Trophoblast cell (in vitro differentiated cells and primary cell): ENCODE data around the gene EIF5.
A peak's percentile ranks its signal among the peaks of the same experiment; 100 is the strongest.

Experiments used
- DNase-seq, 2 donors: peaks; one replicate each; pipeline ENCODE4 v3.0.0-alpha.2; 2016
- H2AFZ ChIP-seq: 2 replicates; pipeline ENCODE4 v1.6.1; 2013; ENCODE audit warnings: low read length, moderate library complexity, mild to moderate bottlenecking; ENCODE audit not compliant: insufficient read depth, poor library complexity
- H2AK5ac ChIP-seq: 2 replicates; pipeline ENCODE4 v1.6.1; 2013; ENCODE audit warnings: mild to moderate bottlenecking, low read length
- H2BK120ac ChIP-seq: 2 replicates; pipeline ENCODE4 v1.6.1; 2013; ENCODE audit warnings: low read length, mild to moderate bottlenecking, moderate library complexity; ENCODE audit not compliant: insufficient read depth, poor library complexity
- H2BK12ac ChIP-seq: 2 replicates; pipeline ENCODE4 v1.6.1; 2013; ENCODE audit warnings: mild to moderate bottlenecking, low read length, moderate library complexity
- H2BK5ac ChIP-seq: 2 replicates; pipeline ENCODE4 v1.6.1; 2013; ENCODE audit warnings: low read length, low read depth, moderate library complexity, mild to moderate bottlenecking; ENCODE audit not compliant: poor library complexity
- H3K14ac ChIP-seq: 2 replicates; pipeline ENCODE4 v1.6.1; 2013; ENCODE audit warnings: mild to moderate bottlenecking, low read length
- H3K18ac ChIP-seq: 2 replicates; pipeline ENCODE4 v1.6.1; 2013; ENCODE audit warnings: mild to moderate bottlenecking, low read length
- H3K23ac ChIP-seq: 2 replicates; pipeline ENCODE4 v1.6.1; 2013; ENCODE audit warnings: low read length
- H3K27ac ChIP-seq: 2 replicates; pipeline ENCODE4 v1.5.1; 2013; ENCODE audit warnings: low read depth, mild to moderate bottlenecking, inconsistent platforms, low read length, moderate library complexity
- H3K27me3 ChIP-seq: 2 replicates; pipeline ENCODE4 v1.6.1; 2013; ENCODE audit warnings: inconsistent platforms, mild to moderate bottlenecking, low read length, moderate library complexity; ENCODE audit not compliant: insufficient read depth
- H3K36me3 ChIP-seq, 2 experiments: 1 replicate in 1 of 2; 2 replicates in 1 of 2; pipeline ENCODE4 v1.6.1; 2013; ENCODE audit warnings: low read length in 2 of 2, mild to moderate bottlenecking in 2 of 2, moderate library complexity in 1 of 2; ENCODE audit not compliant: insufficient read depth in 2 of 2, control insufficient read depth in 1 of 2
- H3K4ac ChIP-seq: 2 replicates; pipeline ENCODE4 v1.6.1; 2013; ENCODE audit warnings: low read depth, mild to moderate bottlenecking, low read length, moderate library complexity
- H3K4me1 ChIP-seq, 2 experiments: 1 replicate in 1 of 2; 2 replicates in 1 of 2; pipeline ENCODE4 v1.6.1; 2013; ENCODE audit warnings: low read length in 2 of 2, mild to moderate bottlenecking in 2 of 2, moderate library complexity in 1 of 2; ENCODE audit not compliant: insufficient read depth in 2 of 2, control insufficient read depth in 1 of 2
- H3K4me2 ChIP-seq: 2 replicates; pipeline ENCODE4 v1.6.1; 2013; ENCODE audit warnings: inconsistent platforms, mild to moderate bottlenecking, low read length, moderate library complexity
- H3K4me3 ChIP-seq: 2 replicates; pipeline ENCODE4 v1.5.1; 2013; ENCODE audit warnings: mild to moderate bottlenecking, low read depth, low read length, inconsistent platforms
- H3K79me1 ChIP-seq: one replicate; pipeline ENCODE4 v1.6.1; 2013; ENCODE audit warnings: low read length
- H3K79me2 ChIP-seq: 2 replicates; pipeline ENCODE4 v1.6.1; 2013; ENCODE audit warnings: low read length, mild to moderate bottlenecking; ENCODE audit not compliant: control insufficient read depth, insufficient read depth, poor library complexity
- H3K9ac ChIP-seq: 2 replicates; pipeline ENCODE4 v1.6.1; 2013; ENCODE audit warnings: mild to moderate bottlenecking, low read length
- H3K9me3 ChIP-seq: 2 replicates; pipeline ENCODE4 v1.6.1; 2013; ENCODE audit warnings: low read depth, mild to moderate bottlenecking, control low read depth, inconsistent platforms, low read length; ENCODE audit not compliant: insufficient read depth
- H4K12ac ChIP-seq: 2 replicates; pipeline ENCODE4 v1.6.1; 2013; ENCODE audit warnings: low read depth, mild to moderate bottlenecking, low read length, moderate library complexity
- H4K8ac ChIP-seq: 2 replicates; pipeline ENCODE4 v1.6.1; 2013; ENCODE audit warnings: low read depth, mild to moderate bottlenecking, low read length, moderate library complexity
- H4K91ac ChIP-seq: one replicate; pipeline ENCODE4 v1.6.1; 2013; ENCODE audit warnings: low read depth, mild to moderate bottlenecking, low read length, moderate library complexity
- WGBS: extraction: QIAGEN DNeasy Blood & Tissue Kit; methylation state at CpG from one replicate; pipeline ENCODE4 v1.1.7; 2013; ENCODE audit warnings: missing lambda C conversion rate; ENCODE audit not compliant: insufficient read length, insufficient coverage; ENCODE audit errors: extremely low coverage; 5-methylcytosine and 5-hydroxymethylcytosine counted together

Gene EIF5

GRCh38 chr14:103290961-103291360 is 43.1 kb upstream of the EIF5 start:
- Histone ChIP-seq H3K79me2 (no peaks in the 10 kb centered on the region), H3K79me1 (no peaks in the 10 kb centered on the region), H2BK120ac (no peak overlapping the region), H3K14ac (no peak overlapping the region), H3K27me3 (no peaks in the 10 kb centered on the region), H3K4me2 (no peak overlapping the region), H3K4me3 (no peak overlapping the region), H2BK12ac (no peak overlapping the region), H2AFZ (no peak overlapping the region), H3K4ac (no peak overlapping the region), H4K12ac (no peak overlapping the region), H2AK5ac (no peak overlapping the region), H4K8ac (no peak overlapping the region), H3K23ac (no peak overlapping the region), H2BK5ac (no peak overlapping the region), H3K9me3 (peaks cover 4% of the 10 kb centered on the region), H3K36me3 (no peaks in the 10 kb centered on the region), H3K4me1 (no peaks in the 10 kb centered on the region), H3K18ac (no peak overlapping the region), H3K9ac (no peak overlapping the region), H4K91ac (no peak overlapping the region), H3K27ac (no peak overlapping the region)
- WGBS = no CpG with 5 or more reads among the region's 3 CpGs
- no peak for DNase-seq

GRCh38 chr14:103292426-103293374 is 41.3 kb upstream of the EIF5 start:
- H3K9ac ChIP-seq = no peak overlapping the region
- no peaks in the 10 kb centered on the region for H3K36me3 ChIP-seq
- no peaks in the 10 kb centered on the region for H3K4me1 ChIP-seq
- no peak overlapping the region for H4K91ac ChIP-seq
- DNase-seq = peak; percentile 78 to 94
- H3K23ac ChIP-seq = no peak overlapping the region
- no peak overlapping the region for H2AK5ac ChIP-seq
- no peak overlapping the region for H3K14ac ChIP-seq
- H3K9me3 ChIP-seq = no peaks in the 10 kb centered on the region
- H2BK5ac ChIP-seq = no peak overlapping the region
- H2BK12ac ChIP-seq = no peak overlapping the region
- no peak overlapping the region for H4K8ac ChIP-seq
- WGBS = no CpG with 5 or more reads among the region's 10 CpGs
- H3K4me2 ChIP-seq = no peak overlapping the region
- no peak overlapping the region for H3K27ac ChIP-seq
- H3K4ac ChIP-seq = no peak overlapping the region
- no peak overlapping the region for H3K18ac ChIP-seq
- no peak overlapping the region for H2AFZ ChIP-seq
- H4K12ac ChIP-seq = no peak overlapping the region
- no peaks in the 10 kb centered on the region for H3K27me3 ChIP-seq
- H2BK120ac ChIP-seq = no peak overlapping the region
- no peaks in the 10 kb centered on the region for H3K79me2 ChIP-seq
- H3K79me1 ChIP-seq = no peaks in the 10 kb centered on the region
- no peak overlapping the region for H3K4me3 ChIP-seq

GRCh38 chr14:103293465-103293864 is 40.6 kb upstream of the EIF5 start:
- no CpG with 5 or more reads among the region's 7 CpGs for WGBS
- H4K12ac ChIP-seq = no peak overlapping the region

GRCh38 chr14:103294091-103294490 is 39.9 kb upstream of the EIF5 start:
- no peak overlapping the region for H3K14ac ChIP-seq
- H2BK5ac ChIP-seq = no peak overlapping the region
- H3K27ac ChIP-seq = no peak overlapping the region
- H3K79me2 ChIP-seq = no peaks in the 10 kb centered on the region
- H3K27me3 ChIP-seq = no peaks in the 10 kb centered on the region
- H3K79me1 ChIP-seq = no peaks in the 10 kb centered on the region
- WGBS = no CpG with 5 or more reads among the region's 11 CpGs
- no peak overlapping the region for H4K91ac ChIP-seq
- no peak overlapping the region for H2BK120ac ChIP-seq
- H3K4me3 ChIP-seq = no peak overlapping the region
- no peak overlapping the region for H3K9ac ChIP-seq
- H2AFZ ChIP-seq = no peak overlapping the region
- no peak overlapping the region for H2BK12ac ChIP-seq
- no peak overlapping the region for H3K4me2 ChIP-seq
- no peak overlapping the region for H2AK5ac ChIP-seq
- H3K4ac ChIP-seq = no peak overlapping the region
- H3K4me1 ChIP-seq = no peaks in the 10 kb centered on the region
- H3K23ac ChIP-seq = no peak overlapping the region
- H4K12ac ChIP-seq = no peak overlapping the region
- no peaks in the 10 kb centered on the region for H3K36me3 ChIP-seq
- no peak overlapping the region for H4K8ac ChIP-seq
- DNase-seq = no peak
- no peak overlapping the region for H3K18ac ChIP-seq
- no peaks in the 10 kb centered on the region for H3K9me3 ChIP-seq

More at GRCh38 chr14:103293465-103293864, 40.6 kb upstream of the EIF5 start:
- Histone ChIP-seq H3K9me3 (no peaks in the 10 kb centered on the region), H3K23ac (no peak overlapping the region), H4K8ac (no peak overlapping the region), H2AK5ac (no peak overlapping the region), H2BK5ac (no peak overlapping the region), H3K36me3 (no peaks in the 10 kb centered on the region), H3K4me3 (no peak overlapping the region), H3K79me1 (no peaks in the 10 kb centered on the region), H4K91ac (no peak overlapping the region), H3K4ac (no peak overlapping the region), H3K18ac (no peak overlapping the region), H3K79me2 (no peaks in the 10 kb centered on the region), H3K14ac (no peak overlapping the region), H3K27ac (no peak overlapping the region), H3K4me1 (no peaks in the 10 kb centered on the region), H3K9ac (no peak overlapping the region), H2BK120ac (no peak overlapping the region), H2AFZ (no peak overlapping the region), H3K4me2 (no peak overlapping the region), H2BK12ac (no peak overlapping the region), H3K27me3 (no peaks in the 10 kb centered on the region)
- no peak for DNase-seq
